Aorta (tissue), 5 donors: ENCODE results near the gene SLC9A7. TPM values are rescaled to one million over a fixed set of nuclear protein-coding genes. Genes with fewer than 3 reads are reported as not detected.

Experiments used
- ATAC-seq: fragments of 200-7000 bp; cut with Tn5 transposase; one replicate; pipeline ENCODE4 v1.9.1; 2022; ENCODE audit warnings: moderate library complexity; ENCODE audit not compliant: low FRiP score
- DNase-seq, 2 donors: peaks; one replicate each; pipeline ENCODE4 v3.0.0-alpha.2; 2020
- H3K27ac ChIP-seq, 2 donors: one replicate each; pipeline ENCODE4 v1.5.1; 2013; ENCODE audit warnings: low read length in 2 of 2, mild to moderate bottlenecking in 2 of 2, moderate library complexity in 2 of 2, control low read depth in 1 of 2, inconsistent platforms in 1 of 2, low read depth in 1 of 2
- H3K27me3 ChIP-seq, 2 donors: one replicate each; pipeline ENCODE4 v1.6.1; 2013; ENCODE audit warnings: control low read depth in 1 of 2, low read length in 1 of 2, mild to moderate bottlenecking in 1 of 2, moderate library complexity in 1 of 2; ENCODE audit not compliant: insufficient read depth in 2 of 2, control insufficient read depth in 1 of 2
- H3K36me3 ChIP-seq, 2 donors: one replicate each; pipeline ENCODE4 v1.6.1; 2013; ENCODE audit warnings: control low read depth in 1 of 2, low read length in 1 of 2, mild to moderate bottlenecking in 1 of 2; ENCODE audit not compliant: insufficient read depth in 2 of 2, control insufficient read depth in 1 of 2
- H3K4me1 ChIP-seq, 2 donors: one replicate each; pipeline ENCODE4 v1.6.1; 2013; ENCODE audit warnings: low read length in 2 of 2, control low read depth in 1 of 2, mild to moderate bottlenecking in 1 of 2, moderate library complexity in 1 of 2; ENCODE audit not compliant: insufficient read depth in 2 of 2, control insufficient read depth in 1 of 2
- H3K4me3 ChIP-seq, 2 donors: one replicate each; pipeline ENCODE4 v1.5.1; 2013; ENCODE audit warnings: low read length in 2 of 2, control low read depth in 1 of 2, mild to moderate bottlenecking in 1 of 2
- H3K9me3 ChIP-seq: one replicate; pipeline ENCODE4 v1.6.1; 2013; ENCODE audit warnings: mild to moderate bottlenecking, low read length; ENCODE audit not compliant: control insufficient read depth
- WGBS, 2 donors: extraction: QIAGEN DNeasy Blood & Tissue Kit; methylation state at CpG; one replicate each; pipeline ENCODE4 v1.1.7; 2013; 5-methylcytosine and 5-hydroxymethylcytosine counted together
- intact Hi-C, 2 donors: fragments of 100-400 bp; cut with DNase I; formaldehyde crosslinking; loops; one replicate each; pipeline versions ENCODE4 v1.14.2 to v1.15.0; 2022
- polyA plus RNA-seq, 2 donors: library from polyadenylated mRNA; stranded (reverse); fragments of 200-250 nt; gene quantifications; one replicate each; pipeline ENCODE4 v1.2.3, GENCODE V29; 2013
- total RNA-seq, 2 donors: library from RNA; stranded (reverse); fragmentation: NEBNext Ultra II Directional; extraction: Animal tissue kit (Norgen Biotek cat#: 25700); gene quantifications; one replicate each; pipeline ENCODE4 v1.2.1, GENCODE V29; 2021
- donor health status: healthy with polysubstance abuse.
- donor health status: Bipolar disorder and iron deficiency.
- donor health status: DM: no; HTN: no; CAD: no.
- donor health status: DM: no; HTN: no; CAD: no.
- donor health status: DM: yes; HTN: yes; CAD: no.

The SLC9A7 gene
- total and polyA plus RNA-seq, 4 donors, result 0.33 to 3.0 (median 1.4) TPM

GRCh38 chrX:46662188-46662958, 96.5 kb downstream of the SLC9A7 start:
- Histone ChIP-seq H3K36me3 (no peaks in the 10 kb centered on the region), H3K27ac (no peak overlapping the region), H3K9me3 (no peaks in the 10 kb centered on the region), H3K4me1 (no peaks in the 10 kb centered on the region), H3K27me3 (no peaks in the 10 kb centered on the region), H3K4me3 (no peak overlapping the region)
- no peak for ATAC-seq
- WGBS, 2 donors, result 77 to 93% methylated on average over 10 of the region's 10 CpGs
- intact Hi-C loops, result no loop called here
- DNase-seq, result no peak

- Histone ChIP-seq H3K4me1 (no peaks in the 10 kb centered on the region), H3K27ac (no peak overlapping the region), H3K4me3 (no peak overlapping the region), H3K27me3 (no peaks in the 10 kb centered on the region), H3K9me3 (no peaks in the 10 kb centered on the region), H3K36me3 (no peaks in the 10 kb centered on the region)
- 43 to 50% methylated on average over 6 of the region's 6 CpGs for WGBS, 2 donors
- no peak for ATAC-seq
- intact Hi-C loops, result no loop called here
- DNase-seq, result no peak
These were observed 105.4 kb downstream of the SLC9A7 start for GRCh38 chrX:46653482-46653881.

DNA sequence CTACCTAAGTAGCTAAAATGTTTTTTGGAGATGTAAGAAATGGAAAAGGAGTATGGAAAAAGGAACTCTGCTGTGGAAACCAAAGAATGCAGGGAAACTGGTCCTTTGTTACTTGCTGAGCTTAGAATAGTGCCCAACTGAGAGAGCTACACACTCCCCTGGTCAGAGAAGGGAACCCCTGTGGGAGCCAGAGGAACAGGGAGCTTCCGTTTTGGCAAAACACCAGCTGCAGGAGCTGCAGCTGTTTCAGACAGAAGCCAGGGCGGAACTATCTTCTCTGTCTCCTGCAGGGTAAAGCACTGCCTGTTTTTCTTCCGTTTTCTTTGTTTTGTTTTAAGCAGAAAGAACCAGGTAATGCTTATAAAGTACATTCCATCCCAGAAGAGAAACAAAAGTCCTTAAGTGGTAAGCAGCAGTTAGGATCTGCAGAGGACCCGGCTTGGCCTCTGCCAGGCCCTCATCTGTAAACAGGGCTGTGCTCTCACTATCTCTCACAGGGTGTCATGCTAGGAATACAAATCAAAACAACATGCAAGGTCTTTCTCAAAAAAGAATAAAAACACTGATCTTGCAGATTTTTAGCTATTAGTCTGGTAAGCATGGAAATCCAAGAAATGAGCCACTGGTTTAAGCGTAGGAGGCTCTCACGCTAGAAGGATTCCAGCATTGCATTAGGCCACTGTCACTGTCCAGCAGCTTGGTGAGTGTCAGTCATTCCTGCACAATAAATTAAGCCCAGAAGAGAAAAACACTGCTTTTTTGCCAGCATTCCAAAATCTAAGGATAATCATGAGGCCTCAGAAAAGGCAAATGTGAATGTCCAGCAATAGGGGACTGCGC, 109.3 kb downstream of the SLC9A7 start:
- no peak for ATAC-seq
- WGBS, 2 donors, result 72 to 83% methylated on average over 7 of the region's 7 CpGs

GRCh38 chrX:46648660-46649059, 110.3 kb downstream of the SLC9A7 start:
- ATAC-seq, result no peak
- no peaks in the 10 kb centered on the region for H3K27me3 ChIP-seq
- peaks cover 0 to 2% of the 10 kb centered on the region in 2 donors for H3K36me3 ChIP-seq
- WGBS, 2 donors, result 83 to 96% methylated on average over 6 of the region's 6 CpGs
- no peak overlapping the region for H3K4me3 ChIP-seq
- no peak for DNase-seq
- no peak overlapping the region for H3K27ac ChIP-seq
- no peaks in the 10 kb centered on the region for H3K9me3 ChIP-seq
- intact Hi-C loops, result no loop called here
- no peaks in the 10 kb centered on the region for H3K4me1 ChIP-seq

More for the DNA sequence above, 109.3 kb downstream of the SLC9A7 start:
- no peaks in the 10 kb centered on the region for H3K4me1 ChIP-seq
- no peaks in the 10 kb centered on the region for H3K27me3 ChIP-seq
- no peaks in the 10 kb centered on the region for H3K9me3 ChIP-seq
- intact Hi-C loops, result no loop called here
- DNase-seq, result peak in 1 of 2 donors; percentile 63
- H3K4me3 ChIP-seq, result no peak overlapping the region
- H3K27ac ChIP-seq, result no peak overlapping the region
- H3K36me3 ChIP-seq, result peaks cover 0 to 2% of the 10 kb centered on the region in 2 donors

GRCh38 chrX:46647251-46647650, 111.7 kb downstream of the SLC9A7 start:
- Histone ChIP-seq H3K27ac (no peak overlapping the region), H3K9me3 (no peaks in the 10 kb centered on the region), H3K4me1 (no peaks in the 10 kb centered on the region), H3K36me3 (peaks cover 0 to 2% of the 10 kb centered on the region in 2 donors), H3K4me3 (no peak overlapping the region), H3K27me3 (no peaks in the 10 kb centered on the region)
- intact Hi-C loops, result no loop called here
- DNase-seq (no peak), ATAC-seq (no peak)
- WGBS, 2 donors, result 69 to 84% methylated on average over 5 of the region's 5 CpGs

DNA sequence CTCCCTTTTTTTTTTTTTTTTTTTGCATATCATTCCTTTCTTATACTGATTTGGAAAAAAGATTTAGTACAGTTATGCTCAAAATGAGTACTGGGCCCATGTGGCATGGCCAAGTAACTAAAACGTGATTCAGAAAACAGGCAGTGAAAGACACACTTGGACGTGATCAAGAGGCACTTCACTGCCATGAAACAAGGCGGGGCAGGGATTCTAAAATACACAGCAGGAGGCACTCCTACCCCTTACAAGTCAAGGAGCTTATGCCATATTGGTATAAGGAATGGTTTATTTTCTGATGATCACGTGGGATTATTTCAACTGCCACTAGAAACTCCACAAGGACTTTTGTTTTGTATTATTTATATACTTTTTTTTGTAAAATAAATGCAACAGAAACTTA, 113.3 kb downstream of the SLC9A7 start:
- H3K36me3 ChIP-seq, result peaks cover 0 to 2% of the 10 kb centered on the region in 2 donors
- DNase-seq (no peak), ATAC-seq (no peak)
- WGBS, 2 donors, result 68 to 94% methylated on average over 4 of the region's 4 CpGs
- intact Hi-C loops, result no loop called here
- H3K4me1 ChIP-seq, result no peaks in the 10 kb centered on the region
- no peak overlapping the region for H3K4me3 ChIP-seq
- no peaks in the 10 kb centered on the region for H3K9me3 ChIP-seq
- no peak overlapping the region for H3K27ac ChIP-seq
- H3K27me3 ChIP-seq, result no peaks in the 10 kb centered on the region

GRCh38 chrX:46643636-46644035, 115.3 kb downstream of the SLC9A7 start:
- H3K4me1 ChIP-seq, result no peaks in the 10 kb centered on the region
- H3K36me3 ChIP-seq, result peaks cover 0 to 2% of the 10 kb centered on the region in 2 donors
- no peak overlapping the region for H3K27ac ChIP-seq
- no peaks in the 10 kb centered on the region for H3K9me3 ChIP-seq
- intact Hi-C loops, result loop anchor here in 1 of 2 donors (5.0 kb wide), 1 partner anchor 96 kb away; the partner anchor contains the start of gene ZNF674
- ATAC-seq, result no peak
- H3K27me3 ChIP-seq, result no peaks in the 10 kb centered on the region
- 69 to 89% methylated on average over 3 of the region's 3 CpGs for WGBS, 2 donors
- DNase-seq, result no peak
- H3K4me3 ChIP-seq, result no peak overlapping the region

- 20 to 30% methylated on average over 4 of the region's 4 CpGs for WGBS, 2 donors
- Histone ChIP-seq H3K36me3 (no peaks in the 10 kb centered on the region), H3K4me1 (no peaks in the 10 kb centered on the region), H3K27me3 (no peaks in the 10 kb centered on the region), H3K4me3 (no peak overlapping the region), H3K9me3 (no peaks in the 10 kb centered on the region), H3K27ac (no peak overlapping the region)
- intact Hi-C loops, result loop anchor here in 1 of 2 donors (5.0 kb wide), 1 partner anchor 95 kb away; the partner anchor contains the start of gene ZNF674
- DNase-seq, result no peak
- ATAC-seq, result peak; percentile 65
These were observed 116.8 kb downstream of the SLC9A7 start for GRCh38 chrX:46642145-46642544.
